Measurements from ENCODE around the gene GPI.

Gene GPI

DNA sequence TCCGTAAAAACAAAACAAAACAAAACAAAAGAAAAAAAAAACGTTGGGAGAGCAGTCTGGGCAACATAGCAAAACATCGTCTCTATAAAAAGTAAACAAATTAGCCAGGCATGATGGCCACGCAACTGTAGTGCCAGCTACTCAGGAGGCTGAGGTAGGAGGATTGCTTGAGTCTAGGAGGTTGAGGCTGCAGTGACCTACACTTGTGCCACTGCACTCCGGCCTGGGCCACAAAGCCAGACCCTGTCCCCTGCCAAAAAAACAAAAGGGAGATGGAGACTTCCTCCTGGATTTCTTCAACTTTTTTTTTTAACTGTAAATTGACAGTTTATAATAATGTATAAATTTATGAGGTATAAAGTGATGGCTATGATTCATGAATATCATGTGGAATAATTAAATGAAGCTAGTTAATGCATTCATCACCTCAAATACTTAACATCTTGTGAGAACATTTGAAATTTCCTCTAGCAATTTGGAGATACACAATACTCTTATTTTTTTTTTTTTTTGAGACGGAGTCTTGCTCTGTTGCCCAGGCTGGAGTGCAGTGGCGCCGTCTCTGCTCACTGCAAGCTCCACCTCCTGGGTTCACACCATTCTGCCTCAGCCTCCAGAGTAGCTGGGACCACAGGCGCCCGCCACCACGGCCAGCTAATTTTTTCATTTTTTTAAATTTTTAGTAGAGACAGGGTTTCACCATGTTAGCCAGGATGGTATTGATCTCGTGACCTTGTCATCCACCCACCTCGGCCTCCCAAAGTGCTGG lies 41.1 kb downstream of the GPI start:
- no peak for DNase-seq

- DNase-seq = no peak
Observed at GRCh38 chr19:34408411-34408810, 43.4 kb downstream of the GPI start.

- no peak for DNase-seq
Observed at GRCh38 chr19:34409189-34410164, 44.5 kb downstream of the GPI start.

GRCh38 chr19:34411216-34411615 lies 46.2 kb downstream of the GPI start:
- no peak for DNase-seq

- DNase-seq = no peak
Observed at GRCh38 chr19:34416021-34416545, 51.1 kb downstream of the GPI start.

DNA sequence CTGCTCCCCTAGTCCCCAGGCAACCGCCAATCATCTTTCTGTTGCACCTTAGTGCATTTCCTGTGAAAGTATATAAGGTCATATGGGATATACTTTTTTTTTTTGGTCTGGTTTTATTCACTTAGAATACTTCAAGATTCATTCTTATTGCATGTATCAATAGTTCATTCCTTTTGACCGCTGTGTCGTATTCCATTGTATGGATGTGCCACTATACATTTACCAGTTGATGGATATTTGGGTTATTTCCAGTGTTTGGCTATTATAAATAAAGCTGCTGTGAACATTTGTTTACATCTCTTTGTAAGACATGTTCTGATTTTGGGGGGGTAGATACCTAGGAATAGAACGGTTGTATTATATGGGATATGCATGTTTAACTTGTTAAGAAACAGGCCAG lies 53.3 kb downstream of the GPI start:
- no peak for DNase-seq

GRCh38 chr19:34426096-34426661 lies 61.2 kb downstream of the GPI start:
- DNase-seq = no peak

- peak; percentile 63 for DNase-seq
Observed at GRCh38 chr19:34428549-34429285, 63.7 kb downstream of the GPI start.

DNA sequence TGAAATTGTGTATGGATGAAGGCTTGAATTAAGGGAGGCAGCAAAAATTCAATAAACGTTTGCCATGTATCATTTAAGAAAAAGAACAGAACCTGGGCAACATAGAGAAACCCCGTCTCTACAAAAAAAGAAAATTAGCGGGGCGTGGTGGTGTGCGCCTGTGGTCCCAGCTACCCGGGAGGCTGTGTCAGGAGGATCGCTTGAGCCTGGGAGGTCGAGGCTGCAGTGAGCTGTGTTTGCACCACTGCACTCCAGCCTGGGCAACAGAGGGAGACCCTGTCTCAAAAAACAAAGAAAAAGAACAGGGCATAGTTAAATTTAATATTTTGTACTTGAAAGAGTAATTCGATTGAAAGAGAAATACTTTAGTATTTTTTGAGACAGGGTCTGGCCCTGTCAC lies 64.6 kb downstream of the GPI start:
- DNase-seq = no peak

DNA sequence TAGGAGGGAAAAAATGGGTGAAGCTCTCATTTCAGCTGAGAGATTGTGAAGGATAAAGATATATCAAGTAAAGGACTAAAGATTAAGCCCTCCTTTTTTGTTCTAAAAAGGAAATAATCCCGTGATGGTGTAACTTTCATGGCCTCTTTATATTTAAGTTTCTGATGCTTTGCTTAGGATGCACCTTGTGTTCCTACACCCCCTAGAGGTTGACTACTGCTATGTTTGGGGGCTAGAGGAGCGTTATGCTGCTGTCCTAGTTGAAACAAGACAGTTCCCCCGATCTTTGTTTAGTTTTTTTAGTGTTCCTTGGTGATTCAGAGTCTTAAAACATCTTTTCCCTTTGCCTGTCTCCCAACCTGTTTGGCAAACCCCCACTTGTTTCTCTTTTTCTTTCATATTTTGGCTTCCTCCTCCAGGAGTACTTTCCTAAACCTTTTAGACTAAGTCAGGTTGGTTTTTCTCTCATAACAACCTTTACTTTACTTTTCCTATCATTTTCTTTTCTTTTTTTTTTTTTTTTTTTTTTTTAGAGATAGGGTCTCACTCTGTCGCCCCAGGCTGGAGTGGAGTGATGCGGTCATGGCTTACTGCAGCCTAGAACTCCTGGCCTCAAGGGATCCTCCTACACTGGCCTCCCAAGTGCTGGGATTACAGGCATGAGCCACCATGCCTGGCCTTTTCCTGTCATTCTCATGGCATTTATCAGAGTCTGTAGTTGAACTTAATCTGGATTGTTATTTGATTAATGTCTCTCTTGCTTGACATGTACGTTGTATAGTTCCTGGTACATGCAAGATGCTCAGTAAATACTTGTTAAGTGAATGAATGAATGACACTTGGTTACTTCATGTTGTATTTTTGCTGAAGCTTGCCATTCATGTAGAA lies 66.0 kb downstream of the GPI start:
- DNase-seq = peak; percentile 57

- no peak for DNase-seq
Observed at GRCh38 chr19:34431681-34432402, 66.8 kb downstream of the GPI start.

GRCh38 chr19:34432797-34433196 lies 67.8 kb downstream of the GPI start:
- DNase-seq = no peak

DNA sequence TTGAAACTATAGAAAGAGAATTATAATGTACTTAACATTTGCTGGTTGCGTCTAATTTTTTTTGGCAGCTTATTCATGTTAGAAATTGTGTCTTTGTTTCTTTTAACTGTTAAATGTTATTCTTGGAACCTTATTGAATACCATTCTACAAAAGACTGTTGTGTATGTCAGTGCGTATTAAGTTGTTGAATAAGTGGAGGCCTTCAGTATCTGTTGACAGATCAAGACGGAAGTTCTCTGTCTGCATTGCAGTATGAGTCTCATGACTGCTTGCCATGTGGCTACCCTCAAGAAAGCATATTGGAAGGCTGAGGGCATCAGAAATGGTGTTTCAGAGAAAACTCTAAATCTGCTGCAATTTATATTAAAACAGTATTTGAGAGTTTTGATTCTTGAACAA lies 71.7 kb downstream of the GPI start:
- no peak for DNase-seq

GRCh38 chr19:34448191-34448590 lies 83.2 kb downstream of the GPI start:
- DNase-seq = no peak

Measured in suppressor macrophage treated with lipopolysaccharide for 4 hours (primary cell).